Measurements from ENCODE around the gene PLAAT2. TPM values are rescaled to one million over a fixed set of nuclear protein-coding genes. Genes with fewer than 3 reads are reported as not detected.

Gene PLAAT2
- total and polyA plus RNA-seq, 9 of the 15 experiments (the other 6 are each of a cell fraction or from before 2014, with no cell fraction given): not detected

GRCh38 chr11:63521896-63522295, 41.3 kb downstream of the PLAAT2 start:
- BruUV-seq (replicated peaks): no TSS peak
- H3K4me3 ChIP-seq: no peak overlapping the region
- ATAC-seq (no peak), DNase-seq (ENCODE audit: extremely low read depth in 1 of 4, low spot score in 3 of 4) (no peak), FAIRE-seq (no peak)
- peaks cover 4 to 18% of the 10 kb centered on the region in 2 experiments for H3K4me1 ChIP-seq (replicated peaks in 1 of 2; ENCODE audit: control insufficient read depth in 2 of 2, insufficient read depth in 2 of 2, low read length in 2 of 2)
- ChIA-PET CTCF (ENCODE audit: low intra/inter-chr PET ratio) (no interaction called here), POLR2A (no interaction called here)
- in situ Hi-C loops (cut with MboI) (no loop called here), intact Hi-C loops (cut with micrococcal nuclease) (no loop called here)
- H3K36me3 ChIP-seq (ENCODE audit: control insufficient read depth, insufficient read depth, low read length): no peaks in the 10 kb centered on the region
- H3K9me3 ChIP-seq (replicated peaks; ENCODE audit: control insufficient read depth, insufficient read depth, low read depth, low read length): peaks cover 6% of the 10 kb centered on the region
- H3K27me3 ChIP-seq (ENCODE audit: control insufficient read depth in 2 of 2, insufficient read depth in 2 of 2, low read length in 2 of 2): no peaks in the 10 kb centered on the region
- no peak overlapping the region for H3K4me2 ChIP-seq (ENCODE audit: insufficient read depth, low read length)
- TF ChIP-seq BRD9 (IDR thresholded peaks at IDR 0.05; ENCODE audit: low read depth, partially characterized antibody): no peak
- TF ChIP-seq NR2F6 (CRISPR knock-in tag; IDR thresholded peaks at IDR 0.05): no peak
- TF ChIP-seq HOXB6 (CRISPR knock-in tag; IDR thresholded peaks at IDR 0.05; ENCODE audit: borderline replicate concordance): no peak
- no peak for TF ChIP-seq HDAC1 (IDR thresholded peaks at IDR 0.05)
- no peak for TF ChIP-seq XRCC5 (IDR thresholded peaks at IDR 0.05; ENCODE audit: low read depth, low read length)
- no peak for TF ChIP-seq THAP12 (CRISPR knock-in tag; IDR thresholded peaks at IDR 0.05)
- no peak for TF ChIP-seq ETV1 (tag; conservative IDR thresholded peaks at IDR 0.05; ENCODE audit: low read depth)
- TF ChIP-seq TEAD1 (CRISPR knock-in tag; IDR thresholded peaks at IDR 0.05): no peak
- no peak for TF ChIP-seq NR0B1 (IDR thresholded peaks at IDR 0.05; ENCODE audit: partially characterized antibody)
- TF ChIP-seq POLR3G (IDR thresholded peaks at IDR 0.05; ENCODE audit: extremely low read depth, insufficient read length, insufficient replicate concordance): no peak
- no peak for TF ChIP-seq ZNF717 (CRISPR knock-in tag; IDR thresholded peaks at IDR 0.05)
- TF ChIP-seq ARID3B (CRISPR knock-in tag; IDR thresholded peaks at IDR 0.05; ENCODE audit: borderline replicate concordance): no peak
- TF ChIP-seq ZNF277 (CRISPR knock-in tag; IDR thresholded peaks at IDR 0.05; ENCODE audit: borderline replicate concordance): no peak
- TF ChIP-seq NFYB (IDR thresholded peaks at IDR 0.05; ENCODE audit: extremely low read depth, insufficient read length): no peak
- no peak for TF ChIP-seq HMGN3 (IDR thresholded peaks at IDR 0.05; ENCODE audit: borderline replicate concordance, extremely low read depth, insufficient read length, low read depth, low read length)
- TF ChIP-seq PML (IDR thresholded peaks at IDR 0.05; ENCODE audit: low read length): no peak
- no peaks in the 10 kb centered on the region for H4K20me1 ChIP-seq (replicated peaks; ENCODE audit: control insufficient read depth, insufficient read depth, low read length)
- H2AFZ ChIP-seq (ENCODE audit: low read depth, low read length): no peak overlapping the region
- H3K27ac ChIP-seq (ENCODE audit: extremely low read depth, low read depth, low read length): no peak overlapping the region
- WGBS (ENCODE audit: insufficient coverage, low coverage, missing lambda C conversion rate): 69% methylated on average over 2 of the region's 2 CpGs
- no peaks in the 10 kb centered on the region for H3K9me1 ChIP-seq (ENCODE audit: control insufficient read depth, insufficient read depth, low read length)
- no peaks in the 10 kb centered on the region for H3K79me2 ChIP-seq (ENCODE audit: control insufficient read depth, insufficient read depth, low read length)
- H3K9ac ChIP-seq (ENCODE audit: insufficient read depth in 1 of 2, low read depth in 2 of 2, low read length in 2 of 2): no peak overlapping the region

Measured in K562 (cell line).